HG03095 (cell line): ENCODE results near the gene RAB10.
"Not testable (repeated sequence)": the region's sequence is repeated elsewhere in the genome, so short reads cannot be mapped to it uniquely, and the experiment has no call there.

Experiments used
- ATAC-seq: cut with Tn5 transposase; IDR thresholded peaks from one replicate; pipeline ENCODE4 v1.9.1; 2021; ENCODE audit warnings: moderate library complexity; ENCODE audit not compliant: unreplicated experiment

The RAB10 gene

GRCh38 chr2:26054598-26055348 is 20.9 kb downstream of the RAB10 start:
- no peak for ATAC-seq

- no peak for ATAC-seq
Observed at GRCh38 chr2:26058390-26058789, 24.5 kb downstream of the RAB10 start.

- ATAC-seq = no peak
Observed at GRCh38 chr2:26059542-26059941, 25.7 kb downstream of the RAB10 start.

GRCh38 chr2:26061539-26061938 is 27.7 kb downstream of the RAB10 start:
- no peak for ATAC-seq

- no peak for ATAC-seq
Observed at GRCh38 chr2:26064846-26065245, 31.0 kb downstream of the RAB10 start.

- no peak for ATAC-seq
Observed at GRCh38 chr2:26067186-26067974, 33.5 kb downstream of the RAB10 start.

- ATAC-seq = no peak
Observed at GRCh38 chr2:26067980-26068507, 34.2 kb downstream of the RAB10 start.

- ATAC-seq = peak; percentile 79
Observed at GRCh38 chr2:26068602-26069298, 34.9 kb downstream of the RAB10 start.

- no peak for ATAC-seq
Observed at GRCh38 chr2:26070730-26071129, 36.8 kb downstream of the RAB10 start.

- ATAC-seq = no peak
Observed at GRCh38 chr2:26072925-26073768, 39.3 kb downstream of the RAB10 start.

- no peak for ATAC-seq
Observed at GRCh38 chr2:26073830-26074229, 39.9 kb downstream of the RAB10 start.

- ATAC-seq = no peak
Observed at GRCh38 chr2:26074676-26075075, 40.8 kb downstream of the RAB10 start.

- no peak for ATAC-seq
Observed at GRCh38 chr2:26075173-26075572, 41.3 kb downstream of the RAB10 start.

GRCh38 chr2:26076001-26076587 is 42.2 kb downstream of the RAB10 start:
- ATAC-seq = no peak

- ATAC-seq = no peak
Observed at GRCh38 chr2:26077291-26077690, 43.4 kb downstream of the RAB10 start.

- ATAC-seq = no peak
Observed at GRCh38 chr2:26078939-26079338, 45.1 kb downstream of the RAB10 start.

GRCh38 chr2:26080356-26080755 is 46.5 kb downstream of the RAB10 start:
- no peak for ATAC-seq

GRCh38 chr2:26080925-26081324 is 47.0 kb downstream of the RAB10 start:
- not testable (repeated sequence) for ATAC-seq

GRCh38 chr2:26081556-26081955 is 47.7 kb downstream of the RAB10 start:
- no peak for ATAC-seq

- no peak for ATAC-seq
Observed at GRCh38 chr2:26086155-26086637, 52.3 kb downstream of the RAB10 start.
